Vagina (tissue), 2 donors: Measurements from ENCODE around the gene TTC33.

Source experiments
- CTCF ChIP-seq, 3 experiments: fragments of 450-650 bp in 2 of 3; fragments of 200-600 bp in 1 of 3; sonication (generic) in 1 of 3; IDR thresholded peaks; one replicate each; pipeline ENCODE4 v1.5.1; 2017 to 2019; ENCODE audit warnings: antibody characterized with exemption in 3 of 3, mild to moderate bottlenecking in 2 of 3, moderate library complexity in 2 of 3
- POLR2A ChIP-seq, 2 donors: fragments of 450-650 bp; IDR thresholded peaks; one replicate each; pipeline ENCODE4 v1.6.1; 2017; ENCODE audit warnings: antibody characterized with exemption in 2 of 2, mild to moderate bottlenecking in 2 of 2, moderate library complexity in 2 of 2
- POLR2AphosphoS5 ChIP-seq, 2 donors: sonication (generic); formaldehyde crosslinking; IDR thresholded peaks; one replicate each; pipeline ENCODE4 v1.9.0; 2017; ENCODE audit warnings: antibody characterized with exemption in 2 of 2, mild to moderate bottlenecking in 2 of 2, low read depth in 1 of 2; ENCODE audit not compliant: insufficient read depth in 1 of 2

- TF ChIP-seq POLR2A (IDR thresholded peaks at IDR 0.05) (no peak), CTCF (IDR thresholded peaks at IDR 0.05) (no peak), POLR2AphosphoS5 (IDR thresholded peaks at IDR 0.05; ENCODE audit: insufficient read depth in 1 of 2, low read depth in 1 of 2) (no peak)
Observed at GRCh38 chr5:40665635-40666298, 90.0 kb downstream of the TTC33 start.
